ENCODE results near the gene PPP1R9B.

DNA sequence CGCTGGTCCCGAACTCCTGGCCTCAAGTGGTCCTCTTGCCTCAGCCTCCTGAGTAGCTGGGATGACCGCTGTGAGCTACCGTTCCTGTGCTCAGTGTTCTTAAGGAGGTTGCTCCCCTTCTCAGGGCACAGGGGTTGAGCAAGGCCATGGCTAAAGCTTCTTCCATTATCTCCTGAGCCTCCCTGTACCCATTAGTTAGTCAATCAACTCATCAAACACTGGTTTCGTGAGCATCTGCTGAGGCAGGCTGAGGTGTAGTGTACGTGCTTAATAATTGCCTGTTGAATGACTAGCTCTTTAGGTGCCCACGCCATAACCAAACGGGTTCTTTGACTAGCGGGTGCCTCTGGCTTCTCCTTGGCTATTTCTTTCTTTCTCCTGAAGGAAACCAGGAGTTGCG, 27.0 kb upstream of the PPP1R9B start:
- TF ChIP-seq, protein P1, sequence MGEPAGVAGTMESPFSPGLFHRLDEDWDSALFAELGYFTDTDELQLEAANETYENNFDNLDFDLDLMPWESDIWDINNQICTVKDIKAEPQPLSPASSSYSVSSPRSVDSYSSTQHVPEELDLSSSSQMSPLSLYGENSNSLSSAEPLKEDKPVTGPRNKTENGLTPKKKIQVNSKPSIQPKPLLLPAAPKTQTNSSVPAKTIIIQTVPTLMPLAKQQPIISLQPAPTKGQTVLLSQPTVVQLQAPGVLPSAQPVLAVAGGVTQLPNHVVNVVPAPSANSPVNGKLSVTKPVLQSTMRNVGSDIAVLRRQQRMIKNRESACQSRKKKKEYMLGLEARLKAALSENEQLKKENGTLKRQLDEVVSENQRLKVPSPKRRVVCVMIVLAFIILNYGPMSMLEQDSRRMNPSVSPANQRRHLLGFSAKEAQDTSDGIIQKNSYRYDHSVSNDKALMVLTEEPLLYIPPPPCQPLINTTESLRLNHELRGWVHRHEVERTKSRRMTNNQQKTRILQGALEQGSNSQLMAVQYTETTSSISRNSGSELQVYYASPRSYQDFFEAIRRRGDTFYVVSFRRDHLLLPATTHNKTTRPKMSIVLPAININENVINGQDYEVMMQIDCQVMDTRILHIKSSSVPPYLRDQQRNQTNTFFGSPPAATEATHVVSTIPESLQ (CRISPR knock-in tag; IDR thresholded peaks at IDR 0.05), result no peak
- TF ChIP-seq, protein P2, sequence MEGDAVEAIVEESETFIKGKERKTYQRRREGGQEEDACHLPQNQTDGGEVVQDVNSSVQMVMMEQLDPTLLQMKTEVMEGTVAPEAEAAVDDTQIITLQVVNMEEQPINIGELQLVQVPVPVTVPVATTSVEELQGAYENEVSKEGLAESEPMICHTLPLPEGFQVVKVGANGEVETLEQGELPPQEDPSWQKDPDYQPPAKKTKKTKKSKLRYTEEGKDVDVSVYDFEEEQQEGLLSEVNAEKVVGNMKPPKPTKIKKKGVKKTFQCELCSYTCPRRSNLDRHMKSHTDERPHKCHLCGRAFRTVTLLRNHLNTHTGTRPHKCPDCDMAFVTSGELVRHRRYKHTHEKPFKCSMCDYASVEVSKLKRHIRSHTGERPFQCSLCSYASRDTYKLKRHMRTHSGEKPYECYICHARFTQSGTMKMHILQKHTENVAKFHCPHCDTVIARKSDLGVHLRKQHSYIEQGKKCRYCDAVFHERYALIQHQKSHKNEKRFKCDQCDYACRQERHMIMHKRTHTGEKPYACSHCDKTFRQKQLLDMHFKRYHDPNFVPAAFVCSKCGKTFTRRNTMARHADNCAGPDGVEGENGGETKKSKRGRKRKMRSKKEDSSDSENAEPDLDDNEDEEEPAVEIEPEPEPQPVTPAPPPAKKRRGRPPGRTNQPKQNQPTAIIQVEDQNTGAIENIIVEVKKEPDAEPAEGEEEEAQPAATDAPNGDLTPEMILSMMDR (IDR thresholded peaks at IDR 0.05), result no peak
- TF ChIP-seq ATF1 (CRISPR knock-in tag; IDR thresholded peaks at IDR 0.05) (no peak), FOXP1 (CRISPR knock-in tag; IDR thresholded peaks at IDR 0.05; ENCODE audit: borderline replicate concordance) (no peak), FOXJ3 (CRISPR knock-in tag; IDR thresholded peaks at IDR 0.05; ENCODE audit: borderline replicate concordance) (no peak), GABPB1 (CRISPR knock-in tag; IDR thresholded peaks at IDR 0.05) (no peak), SP1 (CRISPR knock-in tag; conservative IDR thresholded peaks at IDR 0.05) (no peak)

All from WTC11 (cell line).